NT2/D1 (cell line): ENCODE results near the gene PAXIP1.

ENCODE experiments used
- SUZ12 ChIP-seq: IDR thresholded peaks from 2 replicates; pipeline ENCODE4 v1.6.1; 2011; ENCODE audit not compliant: insufficient read length, insufficient read depth; ENCODE audit errors: extremely low read depth
- YY1 ChIP-seq: IDR thresholded peaks from 2 replicates; pipeline ENCODE4 v1.6.1; 2011; ENCODE audit not compliant: insufficient read length, insufficient read depth
- ZNF274 ChIP-seq: IDR thresholded peaks from 2 replicates; pipeline ENCODE4 v1.6.1; 2011; ENCODE audit warnings: mild to moderate bottlenecking, low read depth, low read length

- no peak for TF ChIP-seq SUZ12
- TF ChIP-seq YY1 = no peak
- TF ChIP-seq ZNF274 = no peak
These were observed 29.5 kb downstream of the PAXIP1 start for GRCh38 chr7:154973381-154973780.
